Suppressor macrophage treated with lipopolysaccharide for 4 hours (primary cell): Measurements from ENCODE around the gene EMC10.

Experiments used
- DNase-seq: peaks from one replicate; pipeline ENCODE4 v3.0.0-alpha.2; 2020

EMC10 gene

DNA sequence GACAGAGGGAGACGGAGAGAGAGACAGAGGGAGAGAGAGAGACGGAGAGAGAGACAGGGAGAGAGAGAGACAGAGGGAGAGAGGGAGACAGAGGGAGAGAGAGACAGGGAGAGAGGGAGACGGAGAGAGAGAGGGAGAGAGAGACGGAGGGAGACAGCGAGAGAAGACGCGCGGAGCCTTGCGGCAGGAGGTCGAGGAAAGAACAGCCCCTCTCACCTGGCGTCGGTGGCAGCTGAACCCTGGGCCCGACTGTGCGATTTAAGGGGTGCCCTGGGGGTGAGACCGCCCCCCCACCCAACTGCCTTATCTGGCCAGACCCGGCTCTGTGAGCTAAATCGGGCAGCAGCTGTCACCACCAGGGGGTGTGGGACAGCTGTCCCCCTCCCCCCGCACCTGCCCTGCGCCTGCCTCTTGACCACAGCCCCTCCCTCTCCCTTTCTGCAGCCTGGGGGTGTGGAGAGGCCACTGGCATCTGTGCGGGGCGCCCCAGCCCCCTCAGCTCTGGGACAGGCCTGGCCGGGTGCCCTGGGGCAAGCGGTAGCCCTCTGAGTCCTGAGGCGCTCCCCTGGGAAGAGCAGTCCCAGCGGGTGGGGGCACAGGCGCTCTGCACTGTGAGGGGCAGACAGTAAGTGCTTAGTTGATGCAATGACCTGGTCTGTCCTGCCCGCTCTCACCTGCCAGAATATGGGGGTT is 23.9 kb downstream of the EMC10 start:
- DNase-seq, result no peak

DNA sequence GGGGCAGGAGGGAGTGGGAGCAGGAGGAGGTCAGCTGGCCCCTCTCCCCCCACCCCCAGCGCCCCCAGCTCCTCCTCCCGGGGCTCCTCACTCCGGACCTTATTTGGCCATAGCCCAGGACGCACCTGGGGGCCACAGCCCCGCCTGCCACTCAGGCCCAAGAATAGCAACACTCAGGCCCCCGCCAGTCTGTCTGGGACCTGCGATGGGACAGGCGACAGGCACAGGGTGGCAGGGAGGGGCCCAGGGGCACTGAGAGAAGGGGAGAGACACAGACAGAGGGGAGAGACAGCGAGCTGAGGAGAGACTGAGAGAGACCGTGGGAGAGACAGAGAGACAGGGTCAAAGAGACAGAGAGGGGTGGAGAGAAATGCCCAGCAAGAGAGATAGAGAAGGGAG is 24.4 kb downstream of the EMC10 start:
- DNase-seq, result no peak

DNA sequence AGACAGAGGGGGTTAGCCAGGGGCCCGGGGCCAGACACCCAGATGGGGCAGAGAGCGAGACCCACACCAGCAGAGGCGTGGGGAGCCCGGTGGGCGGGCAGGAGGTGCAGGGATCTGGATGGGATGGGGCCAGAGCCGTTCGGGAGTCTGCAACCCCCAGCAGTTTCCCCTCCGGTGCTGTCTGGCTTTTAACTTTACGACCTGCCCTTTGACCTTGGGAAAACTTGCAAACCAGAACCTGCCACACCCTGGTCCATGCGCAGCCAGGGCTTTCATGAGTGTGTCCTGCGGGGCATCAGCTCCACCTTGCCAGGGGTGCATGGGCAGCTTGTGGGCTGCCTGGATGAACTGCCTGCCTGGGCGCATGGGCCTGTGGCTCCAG is 24.9 kb downstream of the EMC10 start:
- no peak for DNase-seq

DNA sequence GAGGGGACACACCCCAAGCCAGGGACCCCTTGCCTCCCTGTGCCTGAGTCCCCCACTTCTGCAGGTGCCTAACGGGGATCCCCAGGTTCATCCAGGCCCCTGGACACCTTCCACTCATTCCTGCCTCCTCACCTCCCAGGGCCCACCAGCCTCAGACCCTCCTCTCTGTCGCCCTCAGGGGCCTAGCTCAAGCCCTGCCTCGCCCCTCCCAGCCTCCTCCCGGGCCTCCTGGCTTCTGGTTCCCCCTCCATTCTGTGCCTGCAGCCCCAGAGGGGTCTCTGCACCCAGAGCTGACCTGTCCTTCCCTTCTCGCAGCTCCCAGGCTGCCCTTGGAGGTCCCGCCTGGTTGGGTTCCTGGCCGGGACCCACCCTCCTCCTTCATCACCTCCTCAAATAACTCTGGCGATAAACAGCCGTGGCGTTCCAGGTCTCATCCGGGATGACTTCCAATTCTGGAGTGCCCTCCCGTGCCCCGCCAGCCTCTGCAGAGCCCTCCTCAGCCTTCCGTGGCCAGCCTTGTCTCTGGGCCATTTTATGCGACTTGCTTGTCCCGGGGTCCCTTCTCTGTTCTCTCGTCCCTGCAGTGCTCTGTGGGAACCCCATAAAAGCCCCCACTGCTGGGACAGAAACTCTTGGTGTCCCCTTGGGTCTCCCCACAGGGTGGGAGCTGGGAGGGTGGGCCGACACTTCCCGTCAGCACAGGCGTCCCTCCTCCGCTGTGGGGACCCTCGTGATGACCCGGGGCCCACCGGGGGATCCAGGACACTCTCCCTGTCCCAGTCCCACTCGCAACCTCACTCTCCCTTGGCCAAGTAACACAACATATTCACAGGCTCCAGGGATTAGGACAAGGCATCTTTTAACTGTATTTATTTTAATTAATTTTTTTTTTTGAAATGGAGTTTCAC is 25.5 kb downstream of the EMC10 start:
- DNase-seq, result no peak

DNA sequence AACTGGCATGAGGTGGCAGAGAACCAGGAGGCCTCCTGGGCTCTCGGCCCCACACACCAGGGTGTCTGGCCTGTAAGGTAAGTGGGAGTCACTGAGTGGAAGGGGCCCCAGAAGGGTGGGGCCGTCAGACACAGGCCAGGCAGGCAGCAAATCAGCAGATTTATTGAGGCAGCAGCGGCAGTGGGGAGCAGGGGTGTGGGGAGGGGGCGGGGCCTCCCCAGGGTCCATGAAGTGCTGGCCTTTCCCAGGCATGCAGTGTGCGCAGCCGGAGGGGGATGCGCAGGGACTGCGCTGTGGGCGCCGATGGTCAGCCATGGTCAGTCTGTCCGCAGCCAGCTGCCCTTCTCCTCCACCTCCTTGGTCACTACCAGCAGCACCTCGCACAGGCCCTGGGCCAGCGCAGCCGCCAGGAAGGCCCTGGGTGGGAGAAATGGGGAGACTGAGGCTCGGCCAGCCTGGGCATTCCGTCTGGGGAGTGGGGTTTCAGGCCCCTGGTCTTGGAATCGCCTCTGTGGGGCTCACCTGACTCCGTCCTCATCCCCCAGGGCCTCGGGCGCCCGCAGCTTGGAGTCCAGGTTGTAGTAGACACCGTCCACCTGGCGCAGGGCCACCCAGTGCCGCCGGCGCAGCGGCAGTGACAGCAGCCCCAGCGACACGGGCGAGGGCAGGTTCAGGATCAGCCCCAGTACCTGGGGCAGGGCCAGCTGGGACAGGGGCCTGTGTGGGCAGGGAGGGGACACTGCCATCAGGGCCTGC is 29.7 kb downstream of the EMC10 start:
- DNase-seq, result no peak

DNA sequence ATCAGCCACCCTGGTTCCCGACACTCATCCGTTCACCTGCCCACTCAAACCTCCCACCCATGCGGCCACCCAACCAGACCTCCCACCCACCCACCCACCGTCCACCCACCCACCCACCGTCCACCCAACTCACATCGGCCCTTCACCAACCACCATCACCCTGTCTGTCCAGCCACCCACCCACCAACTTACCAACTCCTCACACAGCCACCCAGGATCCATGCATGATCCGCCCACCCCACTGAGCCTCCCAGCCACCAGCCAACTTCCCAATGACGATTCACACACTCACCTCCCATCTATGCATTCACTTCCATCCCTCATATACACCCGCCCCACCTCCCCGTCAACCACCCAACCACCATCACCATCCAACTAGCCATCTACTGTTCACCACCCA is 30.4 kb downstream of the EMC10 start:
- no peak for DNase-seq

DNA sequence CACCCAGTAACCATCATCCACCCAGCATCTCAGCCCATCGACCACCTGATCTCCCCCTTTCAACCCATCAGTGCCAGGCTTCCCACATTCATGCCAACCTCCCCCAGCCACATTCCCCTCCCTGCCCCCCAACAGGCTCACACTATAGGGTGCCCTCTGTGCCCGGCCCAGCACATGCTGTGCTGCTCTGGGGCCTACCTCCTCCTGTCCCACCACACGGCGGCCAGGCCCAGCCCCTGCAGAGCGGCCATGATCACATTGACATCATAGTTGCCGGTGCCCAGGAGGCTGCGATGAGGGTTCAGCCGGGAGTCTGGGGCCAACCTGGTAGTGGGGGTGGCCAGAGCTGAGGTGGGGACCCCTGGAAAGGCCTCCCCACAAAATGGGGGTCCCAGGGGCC is 31.1 kb downstream of the EMC10 start:
- DNase-seq, result no peak

DNA sequence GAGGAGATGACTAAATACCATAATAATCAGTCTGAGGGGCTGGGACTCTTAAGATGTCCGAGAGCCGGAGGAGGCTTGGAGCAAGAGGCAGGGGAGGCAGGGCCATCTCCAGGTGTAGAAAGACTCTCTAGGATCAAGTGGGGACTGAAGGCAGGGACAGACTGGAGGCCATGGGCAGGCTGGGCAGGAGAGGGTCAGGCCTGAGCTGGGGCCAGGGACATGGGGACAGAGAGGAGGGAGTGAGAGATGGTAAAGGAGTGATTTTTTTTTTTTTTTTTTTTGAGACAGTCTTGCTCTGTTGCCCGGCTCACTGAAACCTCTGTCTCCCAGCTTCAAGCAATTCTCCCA is 32.5 kb downstream of the EMC10 start:
- DNase-seq, result no peak

DNA sequence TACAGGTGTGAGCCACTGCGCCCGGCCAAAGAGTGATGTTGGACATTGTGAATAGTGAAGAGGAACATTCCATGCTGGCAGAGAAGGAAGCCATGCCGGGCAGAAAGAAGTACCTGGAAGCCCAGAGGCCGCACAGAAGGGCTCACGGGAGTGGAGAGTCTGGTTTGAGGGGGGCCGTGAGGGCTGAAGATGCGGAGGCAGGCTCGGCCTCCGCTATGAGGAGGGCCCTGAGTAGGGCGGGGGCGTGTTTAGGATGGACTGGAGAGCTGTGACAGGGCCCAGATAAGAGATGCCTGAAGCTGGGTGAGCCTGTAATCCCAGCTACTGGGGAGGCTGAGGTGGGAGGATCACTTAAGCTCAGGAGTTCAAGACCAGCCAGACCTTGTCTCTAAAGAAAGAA is 33.1 kb downstream of the EMC10 start:
- no peak for DNase-seq

DNA sequence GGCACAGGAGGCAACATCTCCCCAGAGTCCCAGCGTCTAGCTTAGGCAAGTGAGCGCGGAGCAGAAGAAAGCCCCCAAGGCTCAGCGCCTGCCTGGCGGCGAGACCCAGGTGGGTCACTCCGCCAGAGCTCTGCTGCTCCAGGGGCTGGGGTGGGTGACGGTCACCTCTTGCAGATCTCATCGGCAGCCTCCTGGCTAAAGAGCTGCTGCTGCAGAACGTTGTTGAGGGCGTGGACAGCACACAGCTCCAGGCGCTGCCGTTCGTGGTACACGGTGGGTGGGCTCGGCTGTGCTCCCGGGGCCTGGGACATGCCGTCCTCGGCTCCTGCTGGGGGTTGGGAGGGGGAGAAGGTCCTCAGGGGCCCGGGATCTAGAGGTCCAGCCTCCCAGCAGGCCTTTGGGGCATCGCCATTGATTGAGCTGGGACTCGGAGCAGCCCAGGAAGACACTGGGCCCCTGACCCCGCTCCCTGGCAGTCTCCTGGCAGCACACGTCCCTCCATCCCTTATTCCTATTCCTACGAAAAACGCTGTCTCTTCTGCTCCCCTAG is 33.9 kb downstream of the EMC10 start:
- DNase-seq, result no peak

DNA sequence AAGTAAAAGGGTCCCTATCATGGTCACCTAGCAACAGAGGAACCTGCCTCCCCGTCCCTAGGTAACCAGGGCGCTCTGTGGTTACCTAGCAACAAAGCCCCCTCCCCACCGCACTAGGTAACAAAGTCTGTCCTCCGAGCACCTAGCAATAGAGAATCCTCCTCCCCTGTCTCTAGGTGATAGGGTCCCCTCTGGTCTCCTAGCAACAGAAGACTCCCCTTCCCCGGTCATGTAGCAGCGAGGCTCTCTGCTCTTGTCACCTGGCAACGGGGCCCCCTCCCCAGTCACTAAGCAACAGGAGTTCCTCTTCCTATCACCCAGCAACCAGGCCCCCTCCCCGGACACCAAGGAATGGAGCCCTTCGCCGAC is 34.4 kb downstream of the EMC10 start:
- DNase-seq, result no peak

DNA sequence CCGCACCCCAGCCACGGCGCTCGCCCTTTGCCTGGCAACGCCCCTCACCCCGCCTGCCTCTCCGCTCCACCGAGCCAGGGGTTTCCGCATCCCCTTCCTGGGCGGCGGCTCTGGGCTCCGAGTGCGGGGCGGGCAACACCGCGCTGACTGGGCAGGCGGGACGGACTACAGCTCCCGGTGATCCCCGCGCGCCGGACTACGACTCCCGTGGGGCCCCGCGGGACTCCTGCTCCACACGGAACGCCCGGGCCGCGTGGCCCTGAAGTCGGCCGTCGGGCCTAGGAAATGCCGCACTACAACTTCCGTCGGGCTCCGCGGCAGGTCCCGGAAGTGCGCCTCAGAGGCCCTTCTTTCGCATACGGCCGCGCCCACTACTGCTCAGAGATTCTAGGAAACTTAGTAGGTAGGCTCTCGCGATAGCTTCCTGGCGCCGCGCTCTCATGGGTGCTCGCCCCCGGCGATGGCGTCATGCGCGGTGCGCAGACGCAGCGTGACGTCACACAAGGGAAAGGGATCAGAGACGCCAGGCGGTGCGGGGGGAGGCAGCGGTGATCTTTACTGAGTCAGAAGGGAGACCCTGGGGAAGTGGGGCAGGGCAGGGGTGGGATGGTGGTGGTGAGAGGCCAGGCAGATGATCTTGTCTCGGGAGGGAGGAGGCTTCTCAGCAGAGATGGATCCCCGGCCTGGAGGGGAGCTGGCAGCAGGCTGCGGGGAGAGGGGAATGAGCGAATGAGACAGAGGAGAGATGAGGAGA is 34.9 kb downstream of the EMC10 start, which contains the start of gene JOSD2:
Gene JOSD2, minus strand, starts transcription at position 123 of the 754 bp plus-strand sequence. CDS start 760 bp downstream, outside the sequence.
- DNase-seq, result peak; percentile 99

DNA sequence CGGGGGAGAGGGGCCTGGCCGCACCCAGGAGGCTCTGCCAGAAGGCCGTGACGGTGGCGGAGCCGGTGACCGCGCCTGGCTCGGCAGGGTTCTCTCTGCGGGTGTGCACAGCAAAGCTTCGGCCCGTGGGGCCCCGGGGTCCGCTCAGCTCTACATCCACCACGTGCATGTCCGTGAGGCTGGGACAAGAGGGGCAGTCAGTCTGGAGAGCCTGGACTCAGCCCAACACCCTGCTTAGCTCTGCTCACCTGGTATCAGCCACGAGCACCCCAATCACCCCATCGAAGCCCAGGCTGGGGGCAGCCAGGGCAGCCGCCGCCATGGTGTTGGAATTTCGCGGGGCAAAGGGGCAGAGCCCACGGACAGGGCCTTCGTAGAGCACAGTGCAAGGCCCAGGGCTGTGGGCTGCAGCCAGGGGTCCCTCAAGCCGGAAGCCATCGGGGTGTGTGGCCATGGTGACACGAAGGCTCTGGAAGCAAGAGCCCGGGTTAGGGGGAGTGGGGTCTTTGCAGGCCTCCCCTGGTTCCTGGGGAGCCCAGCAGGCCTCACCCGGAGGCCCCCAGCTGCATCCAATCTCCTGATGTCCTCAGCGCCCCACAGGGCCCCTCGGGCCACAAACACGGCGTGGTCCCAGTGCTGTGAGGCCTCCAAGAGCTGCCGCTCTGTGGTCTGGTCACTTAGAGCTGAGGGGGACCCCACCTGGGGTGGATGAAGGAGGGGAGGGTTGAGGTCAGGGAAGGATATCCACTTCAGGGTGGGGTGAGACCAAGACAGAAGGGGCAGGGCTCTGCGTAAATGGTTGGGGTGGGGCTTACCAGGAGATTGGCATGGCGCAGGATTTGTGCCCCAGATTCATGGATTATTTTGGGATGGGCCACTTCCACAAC is 36.0 kb downstream of the EMC10 start:
- DNase-seq, result no peak

DNA sequence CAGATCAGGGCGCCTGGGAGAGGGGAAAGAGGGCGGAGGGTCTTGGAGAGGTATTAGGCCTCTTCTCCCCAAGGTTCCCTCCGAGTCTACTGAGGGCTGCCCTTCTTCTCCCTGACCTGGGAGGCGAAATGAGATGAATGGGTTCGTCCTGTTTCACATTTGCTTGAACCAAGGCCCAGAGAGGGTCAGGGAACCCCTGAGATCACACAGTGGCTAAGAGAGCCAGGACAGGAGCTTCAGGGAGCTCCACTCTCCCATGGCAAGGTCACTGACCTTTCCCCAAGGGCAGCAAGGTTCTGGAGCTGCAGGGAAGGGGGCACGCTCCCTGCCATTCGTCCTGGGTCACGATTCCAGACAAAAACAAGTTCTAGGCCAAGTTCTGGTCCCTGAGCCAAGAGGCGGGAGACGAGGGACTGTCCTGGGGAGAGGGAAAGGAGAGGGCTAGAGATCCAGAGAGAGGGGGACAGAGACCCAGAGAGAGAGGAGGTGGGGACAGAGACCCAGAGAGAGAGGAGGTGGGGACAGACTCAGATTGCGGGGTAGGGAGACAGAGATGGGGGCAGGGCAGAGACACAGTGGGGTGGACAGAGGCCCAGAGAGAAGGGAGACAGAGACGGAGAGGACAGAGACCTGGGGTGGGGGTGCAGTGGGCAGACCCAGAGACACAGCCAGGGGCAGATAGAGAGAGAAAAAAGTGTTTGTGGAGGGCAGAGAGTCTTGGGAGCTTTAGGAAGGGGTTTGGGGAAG is 36.9 kb downstream of the EMC10 start:
- no peak for DNase-seq

DNA sequence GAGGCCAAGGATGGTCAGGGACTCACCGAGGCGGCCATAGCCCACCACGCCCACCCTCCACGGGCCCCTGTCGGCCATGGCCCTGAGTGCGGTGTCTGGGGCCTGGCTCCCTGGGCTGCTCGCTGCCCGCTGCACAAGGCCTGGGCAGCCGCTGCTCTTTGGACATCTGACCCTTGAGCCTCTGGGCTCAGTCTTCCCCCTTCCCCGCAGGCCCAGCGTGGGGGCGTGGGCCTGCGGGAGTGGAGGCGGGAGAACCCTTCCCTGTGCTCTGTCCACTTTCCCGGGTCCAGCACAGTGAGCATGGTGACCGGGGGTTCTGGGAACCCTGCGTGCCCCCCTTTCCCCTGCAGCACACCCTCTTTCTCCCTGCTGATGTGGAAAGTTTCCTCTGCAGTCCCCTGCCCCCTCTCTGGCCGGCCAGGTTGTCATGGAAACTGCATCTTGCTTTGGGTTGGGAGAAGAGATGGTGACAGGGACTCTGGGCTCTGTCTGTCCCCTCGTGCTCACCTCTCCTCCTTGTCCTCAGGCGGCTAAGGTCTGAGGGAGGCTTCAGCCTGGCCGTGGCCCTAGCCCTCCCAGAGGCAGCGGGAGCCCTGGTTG is 37.5 kb downstream of the EMC10 start, which contains the start of gene ASPDH:
Gene ASPDH, minus strand, starts transcription at position 168 of the 600 bp plus-strand sequence. Its CDS starts 90 bp downstream, at position 78.
- DNase-seq, result no peak

DNA sequence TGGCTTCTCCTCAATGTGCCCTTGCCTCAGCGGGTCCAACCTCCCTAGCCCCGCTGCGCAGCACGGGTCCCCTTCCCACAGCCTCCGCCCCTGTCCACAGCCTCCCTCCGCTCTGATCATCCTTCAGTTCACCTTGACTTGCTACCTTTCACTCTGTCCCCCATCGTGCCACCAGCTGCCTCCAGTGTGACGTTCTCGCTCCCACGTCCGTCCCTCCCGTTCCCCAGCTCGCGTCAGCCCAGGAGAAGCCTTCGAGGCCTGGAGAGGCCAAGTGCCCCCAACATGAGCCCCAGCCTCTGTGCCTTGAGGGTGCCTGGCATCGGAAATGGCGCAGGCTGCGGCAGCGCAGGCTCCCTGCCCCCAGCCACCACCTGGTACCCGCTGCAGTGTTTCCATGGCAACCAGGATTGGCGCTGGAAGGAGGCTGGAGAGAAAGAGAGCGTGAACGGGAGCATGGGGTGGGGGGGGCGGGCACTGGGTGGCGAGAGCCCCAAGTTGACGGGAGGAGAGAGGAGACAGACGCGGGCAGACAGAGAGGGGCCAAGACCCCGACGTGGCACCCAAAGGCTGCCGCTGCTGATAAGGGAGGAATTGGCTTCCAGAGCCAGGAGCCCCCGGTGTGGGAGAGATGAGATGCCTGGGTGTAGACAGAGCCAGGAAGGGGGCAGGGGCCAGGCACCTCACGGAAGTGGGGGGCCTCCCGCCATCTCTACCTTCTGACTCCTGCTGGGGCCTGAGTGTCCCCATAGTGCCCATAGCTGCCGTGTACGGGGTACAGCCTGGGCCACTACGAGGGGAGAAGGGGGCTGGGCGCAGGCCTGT is 38.2 kb downstream of the EMC10 start:
- DNase-seq, result no peak

DNA sequence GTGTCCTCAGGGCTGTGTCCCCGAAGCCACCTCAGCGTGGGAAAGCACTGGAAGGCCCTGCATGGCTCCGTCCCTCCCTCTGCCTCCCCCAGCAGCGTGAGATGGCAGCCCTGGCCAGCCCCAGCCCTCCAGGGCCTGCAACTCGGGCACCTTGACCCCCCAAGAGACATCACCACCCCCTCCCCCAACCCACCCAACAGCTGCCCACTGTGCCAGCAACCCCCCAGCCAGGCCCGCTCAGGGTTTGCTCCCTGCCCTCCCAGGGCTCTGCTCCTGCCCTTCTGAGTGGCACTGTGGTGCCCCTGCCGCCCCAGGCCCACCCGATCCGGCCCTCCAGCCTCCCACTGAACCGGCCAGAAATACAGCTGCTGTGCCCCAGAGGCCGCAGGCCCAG is 38.9 kb downstream of the EMC10 start:
- no peak for DNase-seq

DNA sequence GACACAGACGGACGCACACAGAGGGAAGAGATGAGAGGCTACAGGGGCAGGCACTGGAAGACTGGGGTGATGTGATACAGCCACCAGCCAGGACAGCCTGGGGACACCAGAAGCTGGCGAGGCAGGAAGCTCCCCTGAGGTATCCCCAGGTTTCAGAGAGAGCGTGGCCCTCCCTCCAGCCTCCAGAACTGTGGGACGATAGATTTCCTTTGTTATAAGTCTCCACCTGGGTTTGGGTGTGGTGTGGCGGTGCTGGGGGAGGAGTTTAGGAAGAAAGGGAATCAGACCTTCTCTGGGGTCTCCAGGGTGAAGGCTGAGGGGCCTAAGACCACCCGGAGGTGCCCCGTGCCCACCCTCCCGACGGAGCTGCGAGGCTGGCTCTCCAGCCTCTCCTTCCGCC is 40.1 kb downstream of the EMC10 start:
- DNase-seq, result no peak

DNA sequence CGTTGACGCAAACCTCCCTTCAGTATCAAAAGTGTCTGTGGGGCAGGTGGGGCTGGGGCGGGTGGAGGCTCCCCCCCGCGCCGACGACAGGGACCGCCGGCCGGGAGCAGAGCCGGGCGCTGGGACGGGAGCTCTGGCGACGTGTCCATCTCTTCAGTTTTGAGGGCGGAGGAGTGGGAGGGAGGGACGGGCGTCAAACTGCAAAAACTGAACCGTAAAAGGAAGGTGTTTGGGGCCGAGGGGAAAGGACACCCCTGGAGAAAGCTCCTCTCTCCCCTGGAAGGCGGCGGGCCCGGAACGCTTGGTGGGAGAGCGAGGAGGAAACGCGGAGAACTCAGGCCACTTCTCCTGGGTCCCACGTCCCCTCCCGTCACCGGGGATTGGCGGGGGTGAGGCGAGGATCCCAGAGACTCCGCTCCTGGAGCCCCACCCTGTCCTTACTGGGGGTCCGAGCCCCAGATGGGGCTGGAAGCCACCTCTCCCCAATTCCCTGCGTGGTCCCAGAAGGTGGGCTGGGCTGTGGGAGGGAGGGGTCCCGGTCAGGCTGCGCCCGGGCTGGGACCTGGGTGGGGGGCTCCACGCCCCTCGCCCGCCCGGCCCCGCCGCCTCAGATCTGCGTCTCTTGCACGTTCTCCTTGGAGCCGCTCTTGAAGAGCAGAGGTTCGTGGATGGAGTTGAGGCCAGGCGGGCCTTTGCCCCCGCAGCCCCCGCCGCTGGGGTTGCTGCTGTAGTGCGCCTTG is 40.8 kb downstream of the EMC10 start:
- no peak for DNase-seq
